ENCODE data around the gene RRP12.
"Not testable (repeated sequence)": the region's sequence is repeated elsewhere in the genome, so short reads cannot be mapped to it uniquely, and the experiment has no call there.

Gene RRP12

GRCh38 chr10:97400665-97401454 is at the start of gene RRP12:
Gene RRP12, minus strand, starts transcription at chr10:97401340. Its CDS starts 109 bp downstream, at chr10:97401231.
- DNase-seq = peak; percentile 94

- DNase-seq = no peak
These were observed 49.7 kb upstream of the RRP12 start for GRCh38 chr10:97450828-97451227.

GRCh38 chr10:97445722-97446639 is 44.8 kb upstream of the RRP12 start, which contains the start of the genes EXOSC1 and ZDHHC16:
Gene EXOSC1, minus strand, starts transcription at chr10:97446006. Its CDS starts 21 bp downstream, at chr10:97445985.
Gene ZDHHC16, plus strand, starts transcription at chr10:97446175. Its CDS starts 5,501 bp downstream, at chr10:97451676.
- peak; percentile 92 for DNase-seq

GRCh38 chr10:97445357-97445721 is 44.2 kb upstream of the RRP12 start:
- DNase-seq = no peak

GRCh38 chr10:97444212-97444611 is 43.1 kb upstream of the RRP12 start:
- no peak for DNase-seq

- no peak for DNase-seq
These were observed 41.1 kb upstream of the RRP12 start for GRCh38 chr10:97442277-97442676.

GRCh38 chr10:97435211-97435610 is 34.1 kb upstream of the RRP12 start:
- no peak for DNase-seq

- no peak for DNase-seq
These were observed 33.4 kb upstream of the RRP12 start for GRCh38 chr10:97434557-97434956.

- DNase-seq = no peak
These were observed 32.9 kb upstream of the RRP12 start for GRCh38 chr10:97434055-97434454.

GRCh38 chr10:97428572-97428981 is 27.4 kb upstream of the RRP12 start:
- no peak for DNase-seq

GRCh38 chr10:97427571-97428179 is 26.5 kb upstream of the RRP12 start:
- DNase-seq = no peak

- DNase-seq = no peak
These were observed 25.8 kb upstream of the RRP12 start for GRCh38 chr10:97426776-97427570.

- DNase-seq = peak; percentile 40
These were observed 25.0 kb upstream of the RRP12 start, which contains the start of gene PGAM1 for GRCh38 chr10:97425964-97426775. Gene PGAM1, plus strand, starts transcription at chr10:97426191. Its CDS starts 117 bp downstream, at chr10:97426308.

- not testable (repeated sequence) for DNase-seq
These were observed 22.6 kb upstream of the RRP12 start for GRCh38 chr10:97423757-97424098.

- no peak for DNase-seq
These were observed 15.4 kb upstream of the RRP12 start for GRCh38 chr10:97416565-97416964.

- DNase-seq = no peak
These were observed 11.8 kb upstream of the RRP12 start for GRCh38 chr10:97412891-97413304.

GRCh38 chr10:97411406-97411805 is 10.3 kb upstream of the RRP12 start:
- no peak for DNase-seq

GRCh38 chr10:97408496-97408992 is 7.4 kb upstream of the RRP12 start:
- DNase-seq = no peak

GRCh38 chr10:97407952-97408248 is 6.8 kb upstream of the RRP12 start:
- DNase-seq = no peak

- peak; percentile 30 for DNase-seq
These were observed 6.2 kb upstream of the RRP12 start for GRCh38 chr10:97407211-97407951.

GRCh38 chr10:97406483-97406882 is 5.3 kb upstream of the RRP12 start:
- DNase-seq = not testable (repeated sequence)
